SK-MEL-5 (cell line): Measurements from ENCODE around the gene ZNF221. TPM values are rescaled to one million over a fixed set of nuclear protein-coding genes. Genes with fewer than 3 reads are reported as not detected.
"Not testable (repeated sequence)": the region's sequence is repeated elsewhere in the genome, so short reads cannot be mapped to it uniquely, and the experiment has no call there.

Experiments
- DNase-seq: peaks from one replicate; pipeline ENCODE4 v3.0.0-alpha.2; 2016; ENCODE audit warnings: low read depth, low spot score
- in situ Hi-C: cut with HindIII; loops from 2 replicates; pipeline ENCODE4 v1.10.0; 2016; ENCODE audit warnings: low sequenced_read_pairs, high pct_unique_total_duplicates, low pct_unique_long_range_greater_than_20kb
- total RNA-seq: library from RNA; depleted of rRNA; stranded (reverse); fragments of >200 nt; shearing (Covaris generic); gene quantifications from 2 replicates; pipeline ENCODE4 v1.2.3, GENCODE V29; 2014

The ZNF221 gene
- total RNA-seq, 1 experiment from 2014 or later: 1.6 TPM

DNA sequence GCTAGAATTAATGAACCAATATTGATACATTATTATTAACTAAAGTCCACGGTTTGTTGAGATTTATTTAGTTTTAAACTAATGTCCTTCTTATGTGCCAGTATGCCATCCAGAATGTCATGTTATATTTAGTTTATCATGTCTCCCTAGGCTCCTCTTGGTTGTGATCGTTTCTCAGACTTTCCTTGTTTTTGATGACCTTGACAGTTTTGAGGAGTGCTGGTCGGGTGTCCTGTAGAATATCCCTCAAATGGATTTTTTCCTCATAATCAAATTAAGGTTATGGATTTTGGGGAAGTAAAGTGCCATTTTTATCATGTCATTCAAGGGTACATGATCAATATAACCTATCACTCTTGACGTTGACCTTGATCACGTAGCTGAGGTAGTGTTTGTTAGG is 9.8 kb upstream of the ZNF221 start:
- DNase-seq: no peak
- in situ Hi-C loops: no loop called here

DNA sequence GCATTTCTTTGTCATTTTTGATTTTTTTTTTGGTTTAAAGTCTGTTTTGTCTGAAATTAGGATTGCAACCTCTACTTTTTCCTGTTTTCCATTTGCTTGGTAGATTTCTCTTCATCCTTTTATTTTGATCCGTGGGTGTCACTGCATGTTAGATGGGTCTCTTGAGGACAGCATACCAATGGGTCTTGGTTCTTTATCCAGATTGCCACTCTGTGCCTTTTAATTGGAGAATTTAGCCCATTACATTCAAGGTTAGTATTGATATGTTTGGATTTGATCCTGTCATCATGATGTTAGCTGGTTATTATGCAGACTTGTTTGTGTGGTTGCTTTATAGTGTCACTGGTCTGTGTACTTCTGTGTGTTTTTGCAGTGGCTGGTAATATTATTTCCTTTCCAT is 3.6 kb upstream of the ZNF221 start:
- DNase-seq, in situ Hi-C loops: not testable (repeated sequence)

DNA sequence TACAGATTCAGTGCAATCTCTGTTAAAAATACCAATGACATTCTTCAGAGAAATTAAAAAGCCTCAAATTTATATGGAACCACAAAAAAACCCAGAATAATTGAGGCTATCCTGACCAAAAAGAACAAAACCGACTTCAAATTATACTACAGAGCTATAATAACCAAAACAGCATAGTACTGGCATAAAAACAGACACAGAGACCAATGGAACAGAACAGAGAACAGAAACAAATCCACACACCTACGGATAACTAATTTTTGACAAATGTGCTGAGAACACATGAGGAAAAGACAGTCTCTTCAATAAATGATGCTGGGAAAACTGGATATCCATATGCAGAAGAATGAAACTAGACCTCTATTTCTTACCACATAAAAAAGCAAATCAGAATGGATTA is 1.2 kb upstream of the ZNF221 start:
- in situ Hi-C loops, DNase-seq: not testable (repeated sequence)

DNA sequence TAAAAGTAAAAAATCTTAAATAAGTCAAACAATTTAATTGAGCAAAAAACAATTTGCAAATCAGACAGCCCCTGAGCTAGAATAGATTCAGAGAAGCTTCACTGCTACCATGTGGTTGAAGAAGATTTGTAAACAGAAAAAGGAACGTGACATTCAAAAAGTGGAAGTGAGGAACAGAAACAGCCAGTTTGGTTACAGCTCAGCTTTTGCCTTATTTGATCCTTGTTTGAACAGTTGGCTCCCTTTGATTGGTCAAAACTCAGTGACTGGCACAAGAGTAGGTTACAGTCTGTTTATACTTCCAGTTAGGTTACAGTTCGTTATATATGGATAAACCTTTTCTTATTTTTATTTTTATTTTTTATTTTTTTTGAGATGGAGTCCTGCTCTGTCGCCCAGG is 5.8 kb downstream of the ZNF221 start:
- in situ Hi-C loops: no loop called here
- no peak for DNase-seq

DNA sequence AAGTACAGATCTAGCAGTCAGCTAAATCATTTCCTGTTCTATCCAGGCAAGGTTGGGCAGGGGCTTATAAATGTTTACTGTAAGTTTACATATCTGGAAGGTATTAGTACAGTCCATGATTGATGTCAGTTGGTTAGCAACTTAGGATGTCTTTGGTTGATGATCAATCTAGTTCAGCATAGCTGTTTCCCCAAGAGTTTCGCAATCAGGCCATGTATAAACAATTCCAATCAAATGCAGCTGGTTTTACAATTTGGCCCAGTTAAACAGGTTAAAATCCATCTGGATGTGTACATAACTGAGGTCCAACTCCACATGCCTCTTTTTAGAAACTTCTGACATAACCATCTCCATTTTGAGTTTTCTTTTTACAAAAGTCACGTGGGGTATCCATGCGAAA is 6.9 kb downstream of the ZNF221 start:
- DNase-seq: no peak
- in situ Hi-C loops: no loop called here

DNA sequence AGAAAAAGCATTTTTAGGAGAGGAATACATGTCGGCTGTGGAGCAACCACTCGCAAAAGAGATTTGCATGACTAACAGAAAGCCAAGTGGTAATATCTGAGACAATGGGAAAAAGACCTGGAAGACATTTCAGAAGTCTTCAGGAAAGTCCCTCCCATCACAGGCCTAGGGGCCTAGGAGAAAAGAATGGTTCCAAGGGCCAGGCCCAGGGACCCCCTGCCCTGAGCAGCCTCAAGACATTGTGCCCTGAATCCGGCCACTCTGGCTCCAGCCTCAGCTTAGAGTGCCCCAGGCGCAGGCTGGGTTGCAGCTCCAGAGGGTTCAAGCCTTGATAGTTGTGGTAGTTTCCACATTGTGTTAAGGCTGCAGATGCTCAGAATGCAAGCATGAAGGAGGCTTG is 9.4 kb downstream of the ZNF221 start:
- in situ Hi-C loops: no loop called here
- no peak for DNase-seq

DNA sequence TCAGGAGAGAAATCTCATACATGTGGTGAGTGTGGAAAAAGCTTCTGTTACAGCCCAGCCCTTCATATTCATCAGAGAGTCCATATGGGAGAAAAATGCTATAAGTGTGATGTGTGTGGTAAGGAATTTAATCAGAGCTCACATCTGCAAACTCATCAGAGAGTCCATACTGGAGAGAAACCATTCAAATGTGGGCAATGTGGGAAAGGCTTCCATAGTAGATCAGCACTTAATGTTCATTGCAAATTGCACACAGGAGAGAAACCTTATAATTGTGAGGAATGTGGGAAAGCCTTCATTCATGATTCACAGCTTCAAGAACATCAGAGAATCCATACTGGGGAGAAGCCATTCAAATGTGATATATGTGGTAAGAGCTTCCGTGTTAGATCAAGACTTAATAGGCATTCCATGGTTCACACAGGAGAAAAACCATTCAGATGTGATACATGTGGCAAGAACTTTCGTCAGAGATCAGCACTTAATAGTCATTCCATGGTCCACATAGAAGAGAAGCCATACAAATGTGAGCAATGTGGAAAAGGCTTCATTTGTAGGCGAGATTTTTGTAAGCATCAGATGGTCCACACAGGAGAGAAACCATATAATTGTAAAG is 15.2 kb downstream of the ZNF221 start:
- in situ Hi-C loops: no loop called here
- no peak for DNase-seq

DNA sequence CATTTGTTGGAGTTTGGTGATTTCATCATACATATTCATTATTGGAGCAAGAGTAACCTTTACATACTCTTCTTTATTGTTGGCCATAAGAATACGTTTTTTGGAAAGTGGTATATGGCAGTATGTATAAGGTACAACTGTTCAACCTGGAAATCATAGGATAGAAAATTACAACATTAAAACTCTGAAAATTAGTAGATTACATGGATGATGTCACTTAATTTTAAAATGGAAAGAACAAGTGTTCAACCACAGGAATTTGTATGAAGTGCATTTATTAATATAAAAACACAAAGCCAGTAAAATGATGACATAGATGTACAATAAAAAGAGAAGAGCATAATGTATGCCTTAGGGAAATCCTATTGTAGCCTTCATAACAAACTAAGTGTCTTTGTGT is 25.7 kb downstream of the ZNF221 start:
- DNase-seq: no peak
- in situ Hi-C loops: no loop called here

DNA sequence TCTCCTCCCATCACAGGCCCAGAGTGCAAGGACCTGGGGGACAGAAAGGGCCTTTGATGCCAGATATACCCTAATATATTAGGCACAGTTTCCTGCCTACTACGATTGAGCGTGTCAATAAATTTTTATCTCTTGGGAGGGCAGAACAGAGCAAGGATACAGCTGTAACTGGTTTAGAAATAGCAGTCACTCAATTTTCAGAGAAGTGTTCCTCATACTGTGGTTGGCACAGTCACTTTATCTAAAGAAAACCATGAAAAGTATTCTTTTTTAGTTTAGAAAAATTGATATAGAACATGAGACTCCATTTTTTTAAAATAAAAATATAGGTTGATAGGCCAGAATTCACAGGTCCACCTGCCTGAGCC is 32.5 kb downstream of the ZNF221 start:
- no peak for DNase-seq
- in situ Hi-C loops: no loop called here

DNA sequence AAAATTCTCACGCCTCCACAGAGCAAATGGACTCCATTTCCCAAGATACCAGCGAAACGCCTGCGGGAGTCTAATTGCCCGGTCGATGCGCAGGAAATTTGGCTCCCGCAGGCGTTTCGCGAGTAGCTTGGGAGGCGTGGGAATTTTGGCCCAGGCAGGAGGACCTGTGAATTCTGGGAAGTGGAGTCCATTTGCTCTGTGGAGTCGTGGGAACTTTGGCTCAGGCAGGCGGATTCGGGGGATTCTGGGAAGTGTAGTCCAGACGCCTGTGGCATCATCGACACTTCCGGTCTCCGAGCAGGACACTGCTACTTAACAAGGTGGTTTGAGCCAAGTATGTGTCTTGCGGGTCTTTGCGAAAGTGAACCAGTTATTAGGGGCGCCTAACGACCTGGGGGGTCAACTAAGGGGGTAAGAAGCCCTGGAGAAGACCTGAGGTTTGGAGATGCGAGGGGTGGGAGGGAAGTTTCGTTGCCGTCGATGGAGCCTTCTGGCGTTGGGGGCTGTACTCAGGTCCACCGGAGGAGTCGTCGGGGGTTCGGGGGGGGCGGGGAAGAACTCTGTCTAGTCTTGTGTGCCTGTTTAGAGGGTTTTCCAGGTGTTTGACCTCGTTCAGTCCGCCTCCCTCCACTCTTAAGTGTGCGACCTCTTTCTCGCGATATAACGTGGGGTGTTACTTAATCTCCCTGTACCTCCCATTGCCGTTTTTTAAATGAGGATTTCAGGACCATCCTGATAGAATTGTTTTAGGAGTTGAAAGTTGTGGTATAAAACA is 33.1 kb downstream of the ZNF221 start, which contains the start of gene ZNF155:
TSS of gene ZNF155 (plus strand) at position 277 of the 775 bp plus-strand sequence. CDS start 4,356 bp downstream, outside the sequence.
- DNase-seq: peak; percentile 97

DNA sequence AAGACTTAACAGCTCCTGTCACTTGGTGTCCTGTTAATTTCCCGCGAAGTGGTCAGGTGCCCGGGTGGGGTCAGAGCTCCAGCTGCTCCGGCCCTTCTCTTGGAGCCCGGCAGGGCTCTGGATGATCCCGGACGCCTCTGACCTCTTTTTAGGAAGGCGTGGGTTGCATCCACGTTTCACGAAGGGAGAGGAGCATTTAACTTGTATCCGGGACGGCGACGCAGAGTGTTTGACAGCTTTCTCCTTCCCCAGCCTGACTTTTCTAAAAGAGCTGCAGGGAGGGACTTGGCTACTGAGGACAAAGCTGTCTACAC is 33.6 kb downstream of the ZNF221 start:
- in situ Hi-C loops: no loop called here
- no peak for DNase-seq

More for the DNA sequence above, 33.1 kb downstream of the ZNF221 start, which contains the start of gene ZNF155:
- in situ Hi-C loops: no loop called here

DNA sequence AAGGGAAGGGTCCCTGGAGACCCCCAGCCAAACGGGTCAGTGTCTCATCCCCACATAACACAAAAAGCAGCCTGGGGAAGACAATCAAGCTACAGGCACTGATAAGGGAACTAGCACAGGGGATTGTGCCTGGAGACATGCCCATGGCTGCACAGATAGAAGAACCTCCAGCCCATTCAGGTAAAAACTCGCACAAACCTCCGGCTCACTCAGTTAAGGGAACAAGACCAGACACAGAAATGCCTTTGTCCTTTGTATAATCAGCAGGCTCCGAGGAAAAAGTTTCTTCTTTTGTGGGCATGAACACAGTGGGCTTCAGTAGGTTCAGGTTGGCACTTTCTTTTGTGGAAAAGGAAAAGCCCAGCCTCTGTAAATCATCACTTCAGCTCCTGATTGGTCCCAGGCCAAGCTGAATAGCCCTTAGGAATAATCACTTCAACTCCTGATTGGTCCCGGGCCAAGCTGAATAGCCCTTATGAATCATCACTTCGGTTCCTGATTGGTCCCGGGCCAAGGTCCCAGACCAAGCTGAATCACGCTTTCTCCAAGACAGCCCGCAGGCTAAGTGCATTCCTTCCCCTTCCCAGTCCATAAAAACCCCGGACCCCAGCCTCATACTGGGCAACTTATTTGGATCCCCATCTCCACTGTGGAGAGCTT is 46.7 kb downstream of the ZNF221 start:
- no peak for DNase-seq
- in situ Hi-C loops: no loop called here

DNA sequence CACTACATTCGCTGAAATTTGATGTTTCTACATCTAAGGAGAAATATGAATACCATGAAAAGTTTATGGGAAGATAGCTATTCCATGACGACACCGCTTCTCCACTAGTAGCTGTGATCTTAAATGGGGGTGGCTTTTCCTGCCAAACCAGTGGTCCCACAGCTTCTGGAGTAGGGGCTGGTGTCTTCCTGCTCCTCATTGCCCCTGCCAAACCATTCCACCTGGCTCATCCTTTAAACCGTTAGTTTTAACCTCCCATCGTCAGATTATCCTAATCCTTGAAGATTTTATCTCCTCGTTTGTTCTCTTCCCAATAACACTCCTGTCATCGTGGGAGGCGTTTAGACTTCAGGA is 51.2 kb downstream of the ZNF221 start:
- DNase-seq: no peak
- in situ Hi-C loops: no loop called here

DNA sequence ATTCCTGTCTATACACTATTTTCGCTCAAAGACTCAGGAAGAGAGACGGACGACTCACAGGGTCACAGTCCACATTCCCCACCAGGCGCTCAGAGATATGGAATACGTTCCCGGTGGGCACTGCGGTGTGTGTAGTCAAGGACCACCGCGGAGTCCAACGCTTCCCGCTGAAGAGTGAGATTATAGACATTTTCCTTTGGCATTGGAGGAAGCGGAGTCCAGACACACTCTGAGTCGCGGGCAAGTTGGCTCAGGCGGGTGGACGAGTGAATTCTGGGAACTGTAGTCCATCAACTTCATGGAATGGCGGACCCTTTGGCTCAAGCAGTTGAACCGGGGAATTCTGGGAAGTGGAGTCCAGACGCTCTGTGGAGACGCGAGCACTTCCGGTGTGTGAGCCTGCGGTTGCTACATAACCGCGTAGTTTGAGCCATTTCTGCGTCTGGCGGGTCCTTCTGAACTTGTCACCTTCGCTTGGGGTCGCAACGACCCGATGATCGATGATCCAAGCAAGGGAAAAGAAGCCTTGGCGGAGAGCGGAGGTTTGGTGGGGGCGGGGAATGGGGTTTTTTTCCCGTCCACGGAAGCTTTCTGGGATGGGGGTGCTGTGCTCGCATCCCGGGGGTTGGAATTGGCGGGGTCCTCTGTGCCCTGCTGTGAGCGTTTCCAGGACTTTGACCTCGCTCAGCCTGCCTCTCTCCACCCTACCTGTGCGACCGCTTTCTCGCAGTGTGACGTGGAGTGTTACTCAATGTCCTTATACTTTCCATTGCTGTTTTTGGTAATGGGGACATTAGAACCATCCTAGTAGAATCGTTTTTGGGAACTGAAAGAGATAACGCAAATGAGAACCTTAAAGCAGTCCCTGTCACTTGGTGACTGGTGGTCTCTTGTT is 51.8 kb downstream of the ZNF221 start, which contains the start of gene ZNF230:
TSS of gene ZNF230 (plus strand) at position 392 of the 895 bp plus-strand sequence. CDS start 4,122 bp downstream, outside the sequence.
- in situ Hi-C loops: no loop called here
- DNase-seq: peak; percentile 96

DNA sequence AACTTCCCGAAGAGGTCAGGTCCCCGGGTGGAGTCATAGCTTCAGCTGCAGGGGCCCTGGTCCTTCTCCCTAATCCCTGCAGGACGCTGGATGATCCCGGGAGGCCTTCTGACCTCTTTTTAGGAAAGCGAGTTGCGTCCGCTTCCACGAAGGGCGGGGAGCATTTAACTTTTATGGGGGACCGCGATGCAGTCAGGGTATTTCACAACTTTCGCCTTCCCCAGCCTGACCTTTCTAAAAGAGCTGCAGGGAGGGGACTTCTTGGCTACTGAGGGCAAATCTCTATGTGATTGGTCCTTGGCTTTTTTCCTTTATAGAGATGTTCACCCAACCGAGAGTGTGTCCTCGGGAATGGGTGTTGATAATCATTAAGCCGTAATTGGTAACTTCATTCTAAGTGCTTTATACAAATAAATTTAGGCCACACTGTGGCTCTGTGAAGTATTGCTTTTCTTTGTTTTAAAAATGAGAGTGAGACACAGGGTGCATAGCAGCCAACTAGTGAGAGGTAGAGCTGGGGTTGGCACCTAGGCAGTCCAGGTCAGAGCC is 52.5 kb downstream of the ZNF221 start:
- in situ Hi-C loops: no loop called here
- DNase-seq: peak; percentile 6

DNA sequence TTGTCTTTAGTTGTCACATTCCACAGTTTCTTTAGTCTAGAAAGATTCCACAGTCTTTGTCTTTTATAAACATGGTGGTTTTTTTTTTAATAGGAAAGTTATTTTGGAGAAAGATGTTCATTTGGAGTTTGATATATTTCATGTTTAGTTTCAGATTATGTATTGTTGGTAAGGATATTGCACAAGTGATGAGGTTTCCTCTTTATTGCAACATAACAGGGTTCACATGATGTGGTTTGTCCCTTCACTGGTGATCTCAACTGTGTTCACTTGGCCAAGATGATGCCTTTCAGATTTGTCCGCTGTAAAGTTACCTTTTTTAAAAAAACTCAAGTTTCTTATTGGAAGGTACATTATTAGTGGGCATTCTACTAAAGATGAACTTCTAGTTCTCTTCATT is 54.9 kb downstream of the ZNF221 start:
- no peak for DNase-seq
- in situ Hi-C loops: no loop called here

DNA sequence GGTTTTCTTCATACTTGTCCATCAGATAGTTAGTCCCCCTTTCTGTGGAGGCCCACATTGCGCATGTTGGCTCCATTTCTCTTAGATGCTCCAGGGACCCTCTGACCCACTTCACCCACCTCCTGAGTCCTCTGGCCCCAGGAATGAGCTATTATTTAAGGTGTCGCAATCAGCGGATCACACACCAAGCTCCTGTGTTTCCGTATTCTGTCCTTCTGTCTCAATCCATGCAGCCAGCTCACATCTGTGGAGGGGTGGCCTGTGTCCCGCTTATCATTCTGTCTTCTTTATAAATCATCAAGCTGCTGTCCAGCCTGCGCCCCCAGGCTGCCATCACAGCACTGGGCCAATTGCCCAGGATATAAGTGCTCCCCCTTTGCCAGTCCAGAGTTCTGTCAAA is 56.4 kb downstream of the ZNF221 start:
- in situ Hi-C loops: no loop called here

DNA sequence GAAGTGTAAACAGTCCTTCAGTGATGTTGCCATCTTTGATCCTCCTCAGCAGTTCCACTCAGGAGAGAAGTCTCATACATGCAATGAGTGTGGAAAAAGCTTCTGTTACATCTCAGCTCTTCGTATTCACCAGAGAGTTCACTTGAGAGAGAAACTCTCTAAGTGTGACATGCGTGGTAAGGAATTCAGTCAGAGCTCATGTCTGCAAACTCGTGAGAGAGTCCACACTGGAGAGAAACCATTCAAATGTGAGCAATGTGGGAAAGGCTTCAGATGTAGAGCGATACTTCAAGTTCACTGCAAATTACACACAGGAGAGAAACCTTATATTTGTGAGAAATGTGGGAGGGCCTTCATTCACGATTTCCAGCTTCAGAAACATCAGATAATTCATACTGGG is 59.4 kb downstream of the ZNF221 start:
- no peak for DNase-seq
- in situ Hi-C loops: no loop called here

More for the DNA sequence above, 56.4 kb downstream of the ZNF221 start:
- no peak for DNase-seq
